Heart left ventricle (tissue), 16 donors: ENCODE data around the gene SERPINE1. TPM values are rescaled to one million over a fixed set of nuclear protein-coding genes. Genes with fewer than 3 reads are reported as not detected.
"Not testable (repeated sequence)": the region's sequence is repeated elsewhere in the genome, so short reads cannot be mapped to it uniquely, and the experiment has no call there.

Experiments
- ATAC-seq, 4 donors: fragments of 200-7000 bp; cut with Tn5 transposase; one replicate each; pipeline ENCODE4 v1.9.1; 2020 to 2022; ENCODE audit warnings: moderate library complexity in 4 of 4, mild to moderate bottlenecking in 3 of 4, moderate number of reproducible peaks in 1 of 4
- DNase-seq, 5 donors: peaks; one replicate each; pipeline ENCODE4 v3.0.0-alpha.2; 2020
- H3K27ac ChIP-seq, 12 donors: fragments of 200-600 bp; sonication (generic) in 4 of 12; one replicate each; pipeline versions ENCODE4 v1.5.0 to v1.8.0; 2016 to 2022; ENCODE audit warnings: mild to moderate bottlenecking in 2 of 12
- H3K27me3 ChIP-seq, 9 donors: fragments of 200-600 bp; sonication (generic) in 2 of 9; one replicate each; pipeline versions ENCODE4 v1.5.1 to v1.8.0; 2016 to 2022; ENCODE audit warnings: mild to moderate bottlenecking in 3 of 9
- H3K36me3 ChIP-seq, 9 donors: fragments of 200-600 bp; sonication (generic) in 2 of 9; one replicate each; pipeline versions ENCODE4 v1.5.0 to v1.8.0; 2018 to 2022; ENCODE audit warnings: mild to moderate bottlenecking in 2 of 9
- H3K4me1 ChIP-seq, 12 donors: fragments of 200-600 bp; sonication (generic) in 4 of 12; one replicate each; pipeline versions ENCODE4 v1.5.0 to v1.8.0; 2016 to 2022; ENCODE audit warnings: mild to moderate bottlenecking in 3 of 12
- H3K4me3 ChIP-seq, 12 donors: fragments of 200-600 bp; sonication (generic) in 4 of 12; one replicate each; pipeline versions ENCODE4 v1.5.0 to v1.8.0; 2017 to 2022; ENCODE audit warnings: mild to moderate bottlenecking in 9 of 12, moderate library complexity in 4 of 12
- H3K9me3 ChIP-seq, 12 donors: fragments of 200-600 bp; sonication (generic) in 4 of 12; one replicate each; pipeline versions ENCODE4 v1.5.0 to v1.8.0; 2016 to 2022; ENCODE audit warnings: mild to moderate bottlenecking in 1 of 12
- POLR2A ChIP-seq, 2 donors: fragments of 450-650 bp; IDR thresholded peaks; one replicate each; pipeline ENCODE4 v1.6.1; 2017; ENCODE audit warnings: antibody characterized with exemption in 2 of 2, mild to moderate bottlenecking in 2 of 2, moderate library complexity in 2 of 2
- WGBS, 4 donors: extraction: QIAGEN DNeasy Blood & Tissue Kit in 2 of 4; methylation state at CpG; one replicate each; pipeline versions ENCODE4 v1.1.5 to v1.1.7; 2013 to 2018; 5-methylcytosine and 5-hydroxymethylcytosine counted together
- intact Hi-C, 10 donors: fragments of 100-400 bp; cut with DNase I; formaldehyde crosslinking; loops; one replicate each; pipeline versions ENCODE4 v1.11.1 to v1.14.2; 2022
- polyA plus RNA-seq, 2 donors: library from polyadenylated mRNA; stranded (reverse); fragments of 200-250 nt; gene quantifications; one replicate each; pipeline ENCODE4 v1.2.3, GENCODE V29; 2013
- total RNA-seq, 9 donors: library from RNA; depleted of rRNA in 2 of 9; stranded (reverse); fragments of >200 nt in 2 of 9; fragmentation: NEBNext Ultra II Directional in 3 of 9; extraction: Animal tissue kit (Norgen Biotek cat#: 25700) in 3 of 9; gene quantifications; one replicate each; pipeline versions ENCODE4 v1.1.0 to v1.2.4, GENCODE V29; 2016 to 2023
- TF ChIP-seq, protein P1 (sequence below), 12 donors: fragments of 200-600 bp; sonication (generic) in 4 of 12; IDR thresholded peaks; one replicate each; pipeline versions ENCODE4 v1.5.0 to v1.8.0; 2018 to 2022; ENCODE audit warnings: antibody characterized with exemption in 12 of 12, mild to moderate bottlenecking in 5 of 12
- donor health status: ischemic (EF 13 %, LVEDD 7.1; RV severe dilation, severe dysfunction).
- donor health status: healthy with polysubstance abuse.
- donor health status: DM: no; HTN: yes; CAD: no.
- donor health status: DM: no; HTN: no; CAD: no.
- donor health status: ischemic (EF 25% LVEDD 6.9; RV normal size, moderate dysfunction).
- donor health status: ischemic (EF 25% LVEDD 5.7; RV mildly dilated, moderate dysfunction).
- donor health status: healthy.
- donor health status: DM: yes; HTN: yes; CAD: no.
- donor health status: ischemic (EF 35%, LVEDD 5.7; RV mildly dilated, moderate dysfunction).
- donor health status: nonischemic (EF 11% LVEDD 7.7; RV severe dilation, severe dysfunction).
- donor health status: DM: yes; HTN: yes; CAD: no.
- donor health status: PGD.
- donor health status: ischemic (EF 29% LVEDD 5.4; RV normal size, mild dysfunction).
- donor health status: nonischemic (EF 23%, LVEDD 6.1; RV moderate dilation, normal function).

SERPINE1 gene
- total and polyA plus RNA-seq, 11 donors, result 1.3 to 595 (median 13.9) TPM

DNA sequence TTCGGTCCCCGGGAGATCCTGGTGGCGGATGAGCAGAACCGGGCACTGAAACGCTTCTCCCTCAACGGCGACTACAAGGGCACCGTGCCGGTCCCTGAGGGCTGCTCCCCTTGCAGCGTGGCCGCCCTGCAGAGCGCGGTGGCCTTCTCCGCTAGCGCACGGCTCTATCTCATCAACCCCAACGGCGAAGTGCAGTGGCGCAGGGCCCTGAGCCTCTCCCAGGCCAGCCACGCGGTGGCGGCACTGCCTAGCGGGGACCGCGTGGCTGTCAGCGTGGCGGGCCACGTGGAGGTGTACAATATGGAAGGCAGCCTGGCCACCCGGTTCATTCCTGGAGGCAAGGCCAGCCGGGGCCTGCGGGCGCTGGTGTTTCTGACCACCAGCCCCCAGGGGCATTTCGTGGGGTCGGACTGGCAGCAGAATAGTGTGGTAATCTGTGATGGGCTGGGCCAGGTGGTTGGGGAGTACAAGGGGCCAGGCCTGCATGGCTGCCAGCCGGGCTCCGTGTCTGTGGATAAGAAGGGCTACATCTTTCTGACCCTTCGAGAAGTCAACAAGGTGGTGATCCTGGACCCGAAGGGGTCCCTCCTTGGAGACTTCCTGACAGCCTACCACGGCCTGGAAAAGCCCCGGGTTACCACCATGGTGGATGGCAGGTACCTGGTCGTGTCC, 37.9 kb upstream of the SERPINE1 start:
- DNase-seq, result no peak
- Histone ChIP-seq H3K27ac (no peak overlapping the region), H3K27me3 (no peaks in the 10 kb centered on the region), H3K36me3 (peaks cover 2 to 46% (median 31%) of the 10 kb centered on the region in 9 donors), H3K4me3 (no peak overlapping the region), H3K4me1 (peaks cover 8 to 55% (median 27%) of the 10 kb centered on the region in 12 donors), H3K9me3 (no peaks in the 10 kb centered on the region)
- 94 to 97% (median 95%) methylated on average over 12 to 41 of the region's 41 CpGs for WGBS, 4 donors
- ATAC-seq, result no peak
- TF ChIP-seq, protein P1, sequence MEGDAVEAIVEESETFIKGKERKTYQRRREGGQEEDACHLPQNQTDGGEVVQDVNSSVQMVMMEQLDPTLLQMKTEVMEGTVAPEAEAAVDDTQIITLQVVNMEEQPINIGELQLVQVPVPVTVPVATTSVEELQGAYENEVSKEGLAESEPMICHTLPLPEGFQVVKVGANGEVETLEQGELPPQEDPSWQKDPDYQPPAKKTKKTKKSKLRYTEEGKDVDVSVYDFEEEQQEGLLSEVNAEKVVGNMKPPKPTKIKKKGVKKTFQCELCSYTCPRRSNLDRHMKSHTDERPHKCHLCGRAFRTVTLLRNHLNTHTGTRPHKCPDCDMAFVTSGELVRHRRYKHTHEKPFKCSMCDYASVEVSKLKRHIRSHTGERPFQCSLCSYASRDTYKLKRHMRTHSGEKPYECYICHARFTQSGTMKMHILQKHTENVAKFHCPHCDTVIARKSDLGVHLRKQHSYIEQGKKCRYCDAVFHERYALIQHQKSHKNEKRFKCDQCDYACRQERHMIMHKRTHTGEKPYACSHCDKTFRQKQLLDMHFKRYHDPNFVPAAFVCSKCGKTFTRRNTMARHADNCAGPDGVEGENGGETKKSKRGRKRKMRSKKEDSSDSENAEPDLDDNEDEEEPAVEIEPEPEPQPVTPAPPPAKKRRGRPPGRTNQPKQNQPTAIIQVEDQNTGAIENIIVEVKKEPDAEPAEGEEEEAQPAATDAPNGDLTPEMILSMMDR (IDR thresholded peaks at IDR 0.05), result no peak
- no peak for TF ChIP-seq POLR2A (IDR thresholded peaks at IDR 0.05)
- intact Hi-C loops, result no loop called here

DNA sequence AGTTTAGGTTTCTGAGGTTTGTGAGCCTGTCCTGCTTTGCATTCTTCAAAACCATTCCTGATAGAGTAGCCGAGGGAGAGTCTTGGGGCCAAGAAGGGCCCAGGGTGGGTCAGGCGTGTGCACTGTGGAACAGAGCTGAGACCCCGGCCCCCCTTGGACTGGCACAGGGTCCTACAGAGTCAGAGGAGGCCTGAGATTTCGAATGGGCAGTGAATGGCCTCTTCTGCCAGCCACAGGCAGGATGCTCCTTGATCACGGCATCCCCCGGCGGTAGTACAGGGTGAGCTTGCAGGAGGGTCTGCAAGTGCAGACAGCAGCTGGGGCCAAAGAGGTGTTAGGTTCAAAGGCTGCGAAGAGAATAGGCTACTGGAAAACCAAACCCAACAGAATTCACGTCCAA, 37.0 kb upstream of the SERPINE1 start:
- intact Hi-C loops, result no loop called here
- peaks cover 6 to 50% (median 26%) of the 10 kb centered on the region in 12 donors for H3K4me1 ChIP-seq

DNA sequence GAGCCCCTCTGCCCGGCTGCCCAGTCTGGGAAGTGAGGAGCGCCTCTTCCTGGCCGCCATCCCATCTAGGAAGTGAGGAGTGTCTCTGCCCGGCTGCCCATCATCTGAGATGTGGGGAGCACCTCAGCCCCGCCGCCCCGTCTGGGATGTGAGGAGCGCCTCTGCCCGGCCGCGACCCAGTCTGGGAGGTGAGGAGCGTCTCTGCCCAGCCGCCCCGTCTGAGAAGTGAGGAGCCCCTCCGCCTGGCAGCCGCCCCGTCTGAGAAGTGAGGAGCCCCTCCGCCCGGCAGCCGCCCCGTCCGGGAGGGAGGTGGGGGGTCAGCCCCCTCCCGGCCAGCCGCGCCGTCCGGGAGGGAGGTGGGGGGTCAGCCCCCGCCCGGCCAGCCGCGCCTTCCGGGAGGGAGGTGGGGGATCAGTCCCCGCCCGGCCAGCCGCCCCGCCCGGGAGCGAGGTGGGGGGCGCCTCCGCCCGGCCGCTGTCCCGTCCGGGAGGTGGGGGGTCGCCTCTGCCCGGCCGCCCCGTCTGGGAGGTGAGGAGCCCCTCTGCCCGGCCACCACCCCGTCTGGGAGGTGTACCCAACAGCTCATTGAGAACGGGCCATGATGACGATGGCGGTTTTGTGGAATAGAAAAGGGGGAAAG, 34.5 kb upstream of the SERPINE1 start:
- H3K9me3 ChIP-seq, H3K4me3 ChIP-seq, intact Hi-C loops, H3K27me3 ChIP-seq, H3K27ac ChIP-seq, ATAC-seq: not testable (repeated sequence)
- peak in 1 of 5 donors; percentile 49 for DNase-seq
- 93 to 97% (median 96%) methylated on average over 18 to 52 of the region's 53 CpGs for WGBS, 4 donors
- H3K4me1 ChIP-seq, result peaks cover 0 to 36% (median 11%) of the 10 kb centered on the region in 12 donors
- H3K36me3 ChIP-seq, result peaks cover 2 to 40% (median 25%) of the 10 kb centered on the region in 9 donors

More for the DNA sequence above, 37.0 kb upstream of the SERPINE1 start:
- DNase-seq, result peak in 1 of 5 donors; percentile 33
- Histone ChIP-seq H3K4me3 (no peak overlapping the region), H3K9me3 (no peaks in the 10 kb centered on the region), H3K27ac (no peak overlapping the region), H3K27me3 (no peaks in the 10 kb centered on the region), H3K36me3 (peaks cover 2 to 46% (median 31%) of the 10 kb centered on the region in 9 donors)
- 92 to 96% (median 95%) methylated on average over 9 of the region's 9 CpGs for WGBS, 4 donors
- ATAC-seq, result no peak
- no peak for TF ChIP-seq POLR2A (IDR thresholded peaks at IDR 0.05)
- TF ChIP-seq, protein P1 (IDR thresholded peaks at IDR 0.05), result no peak

DNA sequence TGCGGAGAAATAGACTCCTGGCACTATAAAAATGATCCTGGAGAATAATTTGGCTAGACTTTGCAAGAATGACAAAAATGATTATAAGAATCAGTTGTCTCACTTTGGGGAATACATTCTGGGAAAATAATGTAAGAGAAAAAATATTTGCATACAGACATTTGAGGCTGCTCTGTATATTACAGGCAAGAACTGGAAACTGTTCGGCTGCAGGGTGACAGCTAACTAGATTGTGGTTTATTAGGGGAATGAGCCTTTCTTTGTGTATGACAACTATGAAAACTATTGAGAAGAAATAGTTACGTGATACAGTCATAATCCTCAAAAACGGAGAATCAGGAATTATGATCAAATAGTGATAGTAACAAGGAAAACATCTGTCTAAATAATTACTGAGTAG, 33.0 kb upstream of the SERPINE1 start:
- no peaks in the 10 kb centered on the region for H3K27me3 ChIP-seq
- intact Hi-C loops, result loop anchor here in 6 of 10 donors (2.0 kb wide), 3 partner anchors 41 to 45 kb away; no protein-coding TSS in a partner anchor
- 64 to 76% (median 68%) methylated on average over 4 of the region's 4 CpGs for WGBS, 4 donors
- DNase-seq (no peak), ATAC-seq (no peak)
- no peaks in the 10 kb centered on the region for H3K9me3 ChIP-seq
- peak overlapping the region in 1 of 12 donors; percentile 13 for H3K27ac ChIP-seq
- TF ChIP-seq, protein P1 (IDR thresholded peaks at IDR 0.05), result no peak
- no peak for TF ChIP-seq POLR2A (IDR thresholded peaks at IDR 0.05)
- H3K4me1 ChIP-seq, result peaks cover 0 to 23% (median 7%) of the 10 kb centered on the region in 12 donors
- peaks cover 0 to 25% (median 10%) of the 10 kb centered on the region in 9 donors for H3K36me3 ChIP-seq
- H3K4me3 ChIP-seq, result no peak overlapping the region
